ENCODE measurements around the gene LIPM. TPM values are rescaled to one million over a fixed set of nuclear protein-coding genes. Genes with fewer than 3 reads are reported as not detected.

The LIPM gene
- total RNA-seq, 1 donor from 2014 or later: not detected

DNA sequence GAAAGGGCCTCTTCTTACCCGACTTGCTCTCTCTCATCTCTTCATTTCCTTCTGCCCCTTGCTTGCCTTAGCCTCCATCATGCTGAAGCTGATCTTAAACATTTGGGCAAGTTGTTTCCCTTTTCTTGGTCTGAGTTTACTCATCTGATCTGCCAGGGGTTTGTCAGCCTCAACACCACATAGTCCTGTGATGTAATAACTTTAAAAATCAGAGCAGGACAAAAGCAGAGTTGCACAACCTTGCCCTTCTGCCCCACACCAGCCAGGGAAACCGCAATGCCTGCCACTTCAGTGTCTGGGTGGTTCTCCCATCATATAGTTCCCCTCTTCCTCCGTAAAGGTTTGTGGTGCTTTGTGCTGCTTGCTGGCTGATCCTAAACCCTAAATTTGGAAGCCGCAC, 9.9 kb upstream of the LIPM start:
- peak; percentile 41 for DNase-seq (ENCODE audit: low read depth)
- no peak for FAIRE-seq
- Histone ChIP-seq H3K36me3 (ENCODE audit: control insufficient read depth, insufficient read depth, low read length) (no peaks in the 10 kb centered on the region), H3K27me3 (ENCODE audit: control insufficient read depth, insufficient read depth, low read length) (no peaks in the 10 kb centered on the region), H3K4me3 (ENCODE audit: low read depth, low read length) (no peak overlapping the region)
- TF ChIP-seq, protein P1, sequence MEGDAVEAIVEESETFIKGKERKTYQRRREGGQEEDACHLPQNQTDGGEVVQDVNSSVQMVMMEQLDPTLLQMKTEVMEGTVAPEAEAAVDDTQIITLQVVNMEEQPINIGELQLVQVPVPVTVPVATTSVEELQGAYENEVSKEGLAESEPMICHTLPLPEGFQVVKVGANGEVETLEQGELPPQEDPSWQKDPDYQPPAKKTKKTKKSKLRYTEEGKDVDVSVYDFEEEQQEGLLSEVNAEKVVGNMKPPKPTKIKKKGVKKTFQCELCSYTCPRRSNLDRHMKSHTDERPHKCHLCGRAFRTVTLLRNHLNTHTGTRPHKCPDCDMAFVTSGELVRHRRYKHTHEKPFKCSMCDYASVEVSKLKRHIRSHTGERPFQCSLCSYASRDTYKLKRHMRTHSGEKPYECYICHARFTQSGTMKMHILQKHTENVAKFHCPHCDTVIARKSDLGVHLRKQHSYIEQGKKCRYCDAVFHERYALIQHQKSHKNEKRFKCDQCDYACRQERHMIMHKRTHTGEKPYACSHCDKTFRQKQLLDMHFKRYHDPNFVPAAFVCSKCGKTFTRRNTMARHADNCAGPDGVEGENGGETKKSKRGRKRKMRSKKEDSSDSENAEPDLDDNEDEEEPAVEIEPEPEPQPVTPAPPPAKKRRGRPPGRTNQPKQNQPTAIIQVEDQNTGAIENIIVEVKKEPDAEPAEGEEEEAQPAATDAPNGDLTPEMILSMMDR (IDR thresholded peaks at IDR 0.05; ENCODE audit: insufficient read depth, low read length, severe bottlenecking): no peak

DNA sequence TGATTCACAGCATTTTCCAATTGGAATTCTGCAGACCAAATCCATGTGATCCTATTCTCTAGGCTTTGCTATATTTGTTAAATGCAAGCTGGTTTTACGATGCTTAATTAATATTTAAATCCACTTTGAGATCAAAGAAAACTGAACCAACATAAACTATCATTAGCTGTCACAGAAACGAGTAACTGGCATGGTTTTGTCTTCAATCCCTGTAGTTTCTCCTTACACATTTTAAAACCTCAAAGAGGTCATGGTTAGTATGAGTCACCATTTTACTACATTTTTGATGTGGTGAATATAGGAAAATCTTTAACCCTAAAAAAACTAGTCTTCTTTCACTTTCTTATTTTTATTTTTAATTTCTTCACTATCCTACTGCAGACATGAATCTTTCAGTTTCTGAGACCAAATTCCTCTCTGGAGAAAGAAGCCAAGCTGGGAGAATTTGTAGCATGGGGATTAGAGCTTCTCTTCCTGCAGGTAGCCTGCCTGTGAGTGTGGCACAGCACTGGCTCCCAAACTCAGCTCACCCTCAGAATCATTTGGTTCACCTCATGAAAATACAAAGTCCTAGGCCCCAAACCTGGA, 8.7 kb upstream of the LIPM start:
- Histone ChIP-seq H3K36me3 (ENCODE audit: control insufficient read depth, insufficient read depth, low read length) (no peaks in the 10 kb centered on the region), H3K27me3 (ENCODE audit: control insufficient read depth, insufficient read depth, low read length) (no peaks in the 10 kb centered on the region), H3K4me3 (ENCODE audit: low read depth, low read length) (no peak overlapping the region)
- DNase-seq (ENCODE audit: low read depth) (peak; percentile 40), FAIRE-seq (no peak)
- TF ChIP-seq, protein P1 (IDR thresholded peaks at IDR 0.05; ENCODE audit: insufficient read depth, low read length, severe bottlenecking): no peak

DNA sequence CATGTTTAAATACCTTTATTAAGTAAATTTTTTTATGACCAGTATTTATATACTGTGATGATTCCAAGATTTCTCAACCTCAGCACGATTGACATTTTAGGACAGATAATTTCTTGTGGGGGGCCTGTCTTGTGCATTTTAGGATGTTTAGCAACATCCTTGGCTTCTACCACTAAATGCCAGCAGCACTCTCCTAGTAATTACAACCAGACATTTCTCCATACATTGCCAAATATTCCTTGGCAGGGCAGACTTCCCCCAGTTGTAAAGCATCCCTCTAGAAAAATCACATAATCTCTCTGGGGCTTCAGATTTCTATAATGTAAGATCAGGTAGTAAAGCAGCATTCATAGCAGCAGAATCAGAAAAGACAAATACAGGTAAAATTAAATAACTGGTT, 7.8 kb upstream of the LIPM start:
- FAIRE-seq (no peak), DNase-seq (ENCODE audit: low read depth) (no peak)
- TF ChIP-seq, protein P1 (IDR thresholded peaks at IDR 0.05; ENCODE audit: insufficient read depth, low read length, severe bottlenecking): no peak
- no peaks in the 10 kb centered on the region for H3K27me3 ChIP-seq (ENCODE audit: control insufficient read depth, insufficient read depth, low read length)
- H3K4me3 ChIP-seq (ENCODE audit: low read depth, low read length): no peak overlapping the region
- H3K36me3 ChIP-seq (ENCODE audit: control insufficient read depth, insufficient read depth, low read length): no peaks in the 10 kb centered on the region

DNA sequence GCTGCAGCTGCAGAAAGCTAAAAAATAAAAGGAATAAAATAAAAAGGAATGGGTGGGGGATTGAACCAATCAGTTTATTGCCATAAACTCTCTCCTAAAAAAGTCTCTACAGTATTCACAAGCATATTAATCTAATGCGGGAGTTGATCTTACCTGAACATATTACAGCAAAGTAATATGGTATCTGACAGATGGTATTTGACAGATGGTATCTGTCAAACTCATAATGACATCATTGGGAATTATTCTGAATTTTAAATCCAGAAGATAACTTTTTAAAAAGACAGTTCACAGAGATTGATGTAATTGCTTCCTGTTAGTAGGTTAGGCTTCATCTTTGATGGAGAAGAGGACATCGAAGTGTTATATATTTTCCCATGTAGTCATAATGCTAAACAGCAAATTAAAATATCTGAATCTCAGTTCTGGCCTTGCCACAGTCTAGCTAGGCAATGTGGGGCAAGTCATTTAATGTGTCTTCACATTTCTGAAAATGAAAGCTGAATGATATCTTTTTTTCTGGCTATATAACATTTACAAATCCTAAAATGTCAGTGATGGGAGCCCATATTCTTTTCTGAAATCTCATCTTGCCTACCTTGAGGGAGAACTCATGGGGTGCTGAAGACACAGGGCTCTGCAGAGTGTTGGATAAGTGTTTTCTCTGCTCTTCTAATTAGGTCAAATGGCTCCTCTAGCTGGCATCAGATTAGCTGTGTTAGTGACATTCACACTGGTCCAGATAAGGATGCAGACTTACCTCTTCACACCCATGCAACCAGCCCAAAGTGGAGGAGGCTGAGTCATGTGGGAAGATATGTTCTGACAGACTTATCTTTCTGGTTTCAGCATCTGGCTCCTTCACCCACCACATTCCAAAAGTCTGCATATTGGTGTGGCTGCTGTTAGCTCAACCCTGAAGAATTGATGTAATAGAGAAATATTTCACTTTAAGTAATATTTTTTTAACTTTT, 2.1 kb upstream of the LIPM start:
- DNase-seq (ENCODE audit: low read depth) (peak; percentile 61), FAIRE-seq (no peak)
- TF ChIP-seq, protein P1 (IDR thresholded peaks at IDR 0.05; ENCODE audit: insufficient read depth, low read length, severe bottlenecking): no peak
- Histone ChIP-seq H3K27me3 (ENCODE audit: control insufficient read depth, insufficient read depth, low read length) (no peaks in the 10 kb centered on the region), H3K36me3 (ENCODE audit: control insufficient read depth, insufficient read depth, low read length) (no peaks in the 10 kb centered on the region), H3K4me3 (ENCODE audit: low read depth, low read length) (no peak overlapping the region)

DNA sequence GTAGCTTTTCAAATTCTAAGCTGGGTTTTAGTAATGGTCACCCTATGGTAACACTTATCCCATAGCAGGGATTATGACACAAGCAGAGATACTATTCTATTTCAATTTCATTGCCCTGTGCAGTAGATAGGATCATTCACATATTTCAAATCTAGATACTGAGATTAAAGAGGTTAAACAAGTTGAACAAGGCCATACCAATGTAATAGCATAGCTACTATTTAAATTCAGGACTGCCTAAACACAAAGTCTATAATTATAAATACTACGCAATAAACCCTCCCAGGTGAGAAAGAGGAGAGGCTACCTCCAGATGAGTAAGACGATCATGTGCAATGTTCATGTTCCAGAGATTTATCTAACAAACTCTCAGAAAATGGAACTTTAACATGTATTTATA, 1.1 kb downstream of the LIPM start:
- DNase-seq (ENCODE audit: low read depth) (no peak), FAIRE-seq (no peak)
- Histone ChIP-seq H3K27me3 (ENCODE audit: control insufficient read depth, insufficient read depth, low read length) (no peaks in the 10 kb centered on the region), H3K4me3 (ENCODE audit: low read depth, low read length) (no peak overlapping the region), H3K36me3 (ENCODE audit: control insufficient read depth, insufficient read depth, low read length) (no peaks in the 10 kb centered on the region)
- TF ChIP-seq, protein P1 (IDR thresholded peaks at IDR 0.05; ENCODE audit: insufficient read depth, low read length, severe bottlenecking): no peak

Data from bronchial epithelial cell (primary cell).